GM23338 (cell line): ENCODE results near the gene MFF. TPM values are rescaled to one million over a fixed set of nuclear protein-coding genes. Genes with fewer than 3 reads are reported as not detected.

Experiments
- ATAC-seq: fragments of 200-7000 bp; cut with Tn5 transposase; 3 replicates; pipeline ENCODE4 v1.9.1; 2020
- DNase-seq: peaks from one replicate; pipeline ENCODE4 v3.0.0-alpha.2; 2015; ENCODE audit warnings: low spot score
- H2AFZ ChIP-seq: fragments of 200-600 bp; sonication (generic); 2 replicates; pipeline ENCODE4 v1.8.0; 2016; ENCODE audit warnings: antibody characterized with exemption, mild to moderate bottlenecking, moderate library complexity
- H3F3A ChIP-seq: fragments of 200-600 bp; sonication (generic); replicated peaks from 2 replicates; pipeline ENCODE4 v1.8.0; 2017; ENCODE audit warnings: antibody characterized with exemption, mixed run types, low read depth
- H3K27ac ChIP-seq: fragments of 200-600 bp; sonication (generic); 2 replicates; pipeline ENCODE4 v1.6.1; 2016; ENCODE audit warnings: low read depth
- H3K27me3 ChIP-seq: fragments of 200-600 bp; sonication (generic); 2 replicates; pipeline ENCODE4 v1.8.0; 2016; ENCODE audit warnings: mild to moderate bottlenecking, mixed run types, moderate library complexity; ENCODE audit not compliant: insufficient read depth
- H3K36me3 ChIP-seq: fragments of 200-600 bp; sonication (generic); 2 replicates; pipeline ENCODE4 v1.8.0; 2016; ENCODE audit warnings: mild to moderate bottlenecking; ENCODE audit not compliant: insufficient read depth
- H3K4me1 ChIP-seq: fragments of 200-600 bp; sonication (generic); 2 replicates; pipeline ENCODE4 v1.8.0; 2016; ENCODE audit warnings: mild to moderate bottlenecking, moderate library complexity; ENCODE audit not compliant: insufficient read depth
- H3K4me2 ChIP-seq: fragments of 200-600 bp; sonication (generic); 2 replicates; pipeline ENCODE4 v1.7.1; 2017; ENCODE audit warnings: mixed run types
- H3K4me3 ChIP-seq: fragments of 200-600 bp; sonication (generic); 2 replicates; pipeline ENCODE4 v1.6.1; 2016; ENCODE audit warnings: mixed run types
- H3K79me2 ChIP-seq: fragments of 200-600 bp; sonication (generic); replicated peaks from 2 replicates; pipeline ENCODE4 v1.8.0; 2017; ENCODE audit warnings: mild to moderate bottlenecking; ENCODE audit not compliant: insufficient read depth
- H3K9me2 ChIP-seq: fragments of 200-600 bp; sonication (generic); 2 replicates; pipeline ENCODE4 v1.8.0; 2017; ENCODE audit not compliant: insufficient read depth
- H4K20me1 ChIP-seq: fragments of 200-600 bp; sonication (generic); replicated peaks from 2 replicates; pipeline ENCODE4 v1.8.0; 2017; ENCODE audit warnings: mild to moderate bottlenecking; ENCODE audit not compliant: insufficient read depth
- H3K27ac Mint-ChIP-seq: 2 replicates; pipeline ENCODE4 v1.8.0; 2020; ENCODE audit warnings: inconsistent platforms, mild to moderate bottlenecking, moderate library complexity, mixed read lengths
- H3K27me3 Mint-ChIP-seq: 3 replicates; pipeline ENCODE4 v1.8.0; 2022; ENCODE audit warnings: low read depth, mild to moderate bottlenecking, moderate library complexity, mixed read lengths, inconsistent platforms; ENCODE audit not compliant: insufficient read depth, poor library complexity
- H3K36me3 Mint-ChIP-seq: 3 replicates; pipeline ENCODE4 v1.8.0; 2021; ENCODE audit warnings: low read depth, mild to moderate bottlenecking, inconsistent platforms, moderate library complexity, mixed read lengths
- H3K4me1 Mint-ChIP-seq: 3 replicates; pipeline ENCODE4 v1.8.0; 2020; ENCODE audit warnings: mild to moderate bottlenecking, inconsistent platforms, mixed read lengths
- H3K4me3 Mint-ChIP-seq: 3 replicates; pipeline ENCODE4 v1.8.0; 2021; ENCODE audit warnings: moderate library complexity, mild to moderate bottlenecking, inconsistent platforms, mixed read lengths
- H3K9me3 Mint-ChIP-seq: 3 replicates; pipeline ENCODE4 v1.8.0; 2020; ENCODE audit warnings: moderate library complexity, mild to moderate bottlenecking, inconsistent platforms, mixed read lengths
- EZH2phosphoT487 ChIP-seq: fragments of 200-600 bp; sonication (generic); IDR thresholded peaks from one replicate; pipeline ENCODE4 v1.8.1; 2018; ENCODE audit warnings: antibody characterized with exemption; ENCODE audit not compliant: unreplicated experiment
- POLR2AphosphoS5 ChIP-seq: IDR thresholded peaks from 2 replicates; pipeline ENCODE4 v1.6.1; 2016; ENCODE audit warnings: antibody characterized with exemption, low read depth
- STAT1 ChIP-seq: IDR thresholded peaks from one replicate; pipeline ENCODE4 v1.6.1; 2016; ENCODE audit warnings: antibody characterized with exemption; ENCODE audit not compliant: unreplicated experiment
- ZNF331 ChIP-seq: fragments of 250-450 bp; sonication (Bioruptor Pico); IDR thresholded peaks from 2 replicates; pipeline ENCODE4 v1.5.0; 2020; ENCODE audit warnings: low read depth, mild to moderate bottlenecking, moderate library complexity
- polyA plus RNA-seq: library from polyadenylated mRNA; unstranded; fragments of >200 nt; fragmentation: Nextera tagmentation; extraction: Ambion mirVana; gene quantifications from 2 replicates; pipeline ENCODE4 v1.2.1, GENCODE V29; 2016
- total RNA-seq: library from RNA; depleted of rRNA; stranded (reverse); fragments of >200 nt; shearing (Covaris generic); gene quantifications from 2 replicates; pipeline ENCODE4 v1.2.3, GENCODE V29; 2014
- TF ChIP-seq, protein P1 (sequence below): IDR thresholded peaks from one replicate; pipeline ENCODE4 v1.6.1; 2018; ENCODE audit warnings: antibody characterized with exemption; ENCODE audit not compliant: unreplicated experiment
- TF ChIP-seq, protein P2 (sequence below): fragments of 250-450 bp; sonication (Bioruptor Pico); IDR thresholded peaks from 2 replicates; pipeline ENCODE4 v1.5.0; 2020; ENCODE audit warnings: mild to moderate bottlenecking, moderate library complexity
- TF ChIP-seq, protein P3 (sequence below), 2 experiments: fragments of 200-600 bp in 1 of 2; sonication (generic) in 1 of 2; conservative IDR thresholded peaks; 2 replicates each; pipeline versions ENCODE4 v1.5.1 to v1.6.1; 2016 to 2017; ENCODE audit warnings: antibody characterized with exemption in 2 of 2, low read depth in 2 of 2, mild to moderate bottlenecking in 2 of 2, moderate library complexity in 1 of 2

The MFF gene
- total and polyA plus RNA-seq, 2 experiments from 2014 or later, result 112 to 161 TPM

DNA sequence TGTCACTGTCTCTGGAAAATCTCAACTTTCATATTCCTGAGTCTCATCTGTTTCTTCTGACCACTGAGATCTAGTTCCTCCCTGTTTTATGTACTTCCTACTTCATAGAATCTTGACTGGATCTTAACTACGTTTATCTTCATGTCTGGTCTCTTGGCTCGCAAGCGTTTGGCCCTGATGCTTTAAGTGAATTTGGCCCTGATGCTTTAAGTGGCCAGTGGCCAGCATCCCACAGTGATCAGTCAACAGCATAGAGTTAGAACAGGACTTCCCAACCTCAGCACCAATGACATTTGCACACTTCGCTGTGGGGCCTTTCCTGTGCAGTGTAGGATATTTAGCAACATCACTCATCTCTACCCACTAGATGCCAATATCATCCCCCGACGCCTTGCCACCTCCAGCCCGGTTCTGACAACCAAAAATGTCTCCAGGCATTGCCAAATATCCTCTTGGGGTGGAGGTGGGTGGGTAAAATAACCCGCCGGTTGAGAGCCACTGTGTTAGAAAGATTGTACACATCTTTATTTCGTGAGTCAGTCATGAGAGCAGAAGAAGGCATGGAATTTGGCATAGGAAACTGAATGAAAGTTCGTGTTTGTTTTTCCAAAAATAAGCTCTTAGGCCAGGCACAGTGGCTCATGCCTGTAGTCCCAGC is 41.8 kb downstream of the MFF start:
- H3K4me2 ChIP-seq, result no peak overlapping the region
- H3K79me2 ChIP-seq, result no peaks in the 10 kb centered on the region
- H2AFZ ChIP-seq, result no peak overlapping the region
- Mint-ChIP-seq H3K4me1 (no peaks in the 10 kb centered on the region), H3K36me3 (no peaks in the 10 kb centered on the region), H3K27me3 (no peaks in the 10 kb centered on the region), H3K27ac (no peak overlapping the region), H3K4me3 (no peak overlapping the region), H3K9me3 (no peaks in the 10 kb centered on the region; the same call in 2 of the 3 replicates)
- no peaks in the 10 kb centered on the region for H3K36me3 ChIP-seq
- DNase-seq, result no peak
- no peaks in the 10 kb centered on the region for H3K4me1 ChIP-seq
- no peak overlapping the region for H3K27ac ChIP-seq
- no peak for ATAC-seq
- no peak overlapping the region for H3K4me3 ChIP-seq
- no peaks in the 10 kb centered on the region for H3F3A ChIP-seq
- H3K27me3 ChIP-seq, result no peaks in the 10 kb centered on the region
- H3K9me2 ChIP-seq, result no peaks in the 10 kb centered on the region
- H4K20me1 ChIP-seq, result no peaks in the 10 kb centered on the region
- TF ChIP-seq ZNF331, result no peak
- TF ChIP-seq, protein P1, sequence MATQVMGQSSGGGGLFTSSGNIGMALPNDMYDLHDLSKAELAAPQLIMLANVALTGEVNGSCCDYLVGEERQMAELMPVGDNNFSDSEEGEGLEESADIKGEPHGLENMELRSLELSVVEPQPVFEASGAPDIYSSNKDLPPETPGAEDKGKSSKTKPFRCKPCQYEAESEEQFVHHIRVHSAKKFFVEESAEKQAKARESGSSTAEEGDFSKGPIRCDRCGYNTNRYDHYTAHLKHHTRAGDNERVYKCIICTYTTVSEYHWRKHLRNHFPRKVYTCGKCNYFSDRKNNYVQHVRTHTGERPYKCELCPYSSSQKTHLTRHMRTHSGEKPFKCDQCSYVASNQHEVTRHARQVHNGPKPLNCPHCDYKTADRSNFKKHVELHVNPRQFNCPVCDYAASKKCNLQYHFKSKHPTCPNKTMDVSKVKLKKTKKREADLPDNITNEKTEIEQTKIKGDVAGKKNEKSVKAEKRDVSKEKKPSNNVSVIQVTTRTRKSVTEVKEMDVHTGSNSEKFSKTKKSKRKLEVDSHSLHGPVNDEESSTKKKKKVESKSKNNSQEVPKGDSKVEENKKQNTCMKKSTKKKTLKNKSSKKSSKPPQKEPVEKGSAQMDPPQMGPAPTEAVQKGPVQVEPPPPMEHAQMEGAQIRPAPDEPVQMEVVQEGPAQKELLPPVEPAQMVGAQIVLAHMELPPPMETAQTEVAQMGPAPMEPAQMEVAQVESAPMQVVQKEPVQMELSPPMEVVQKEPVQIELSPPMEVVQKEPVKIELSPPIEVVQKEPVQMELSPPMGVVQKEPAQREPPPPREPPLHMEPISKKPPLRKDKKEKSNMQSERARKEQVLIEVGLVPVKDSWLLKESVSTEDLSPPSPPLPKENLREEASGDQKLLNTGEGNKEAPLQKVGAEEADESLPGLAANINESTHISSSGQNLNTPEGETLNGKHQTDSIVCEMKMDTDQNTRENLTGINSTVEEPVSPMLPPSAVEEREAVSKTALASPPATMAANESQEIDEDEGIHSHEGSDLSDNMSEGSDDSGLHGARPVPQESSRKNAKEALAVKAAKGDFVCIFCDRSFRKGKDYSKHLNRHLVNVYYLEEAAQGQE, result no peak
- no peak for TF ChIP-seq STAT1
- TF ChIP-seq EZH2phosphoT487, result no peak
- TF ChIP-seq, protein P2, sequence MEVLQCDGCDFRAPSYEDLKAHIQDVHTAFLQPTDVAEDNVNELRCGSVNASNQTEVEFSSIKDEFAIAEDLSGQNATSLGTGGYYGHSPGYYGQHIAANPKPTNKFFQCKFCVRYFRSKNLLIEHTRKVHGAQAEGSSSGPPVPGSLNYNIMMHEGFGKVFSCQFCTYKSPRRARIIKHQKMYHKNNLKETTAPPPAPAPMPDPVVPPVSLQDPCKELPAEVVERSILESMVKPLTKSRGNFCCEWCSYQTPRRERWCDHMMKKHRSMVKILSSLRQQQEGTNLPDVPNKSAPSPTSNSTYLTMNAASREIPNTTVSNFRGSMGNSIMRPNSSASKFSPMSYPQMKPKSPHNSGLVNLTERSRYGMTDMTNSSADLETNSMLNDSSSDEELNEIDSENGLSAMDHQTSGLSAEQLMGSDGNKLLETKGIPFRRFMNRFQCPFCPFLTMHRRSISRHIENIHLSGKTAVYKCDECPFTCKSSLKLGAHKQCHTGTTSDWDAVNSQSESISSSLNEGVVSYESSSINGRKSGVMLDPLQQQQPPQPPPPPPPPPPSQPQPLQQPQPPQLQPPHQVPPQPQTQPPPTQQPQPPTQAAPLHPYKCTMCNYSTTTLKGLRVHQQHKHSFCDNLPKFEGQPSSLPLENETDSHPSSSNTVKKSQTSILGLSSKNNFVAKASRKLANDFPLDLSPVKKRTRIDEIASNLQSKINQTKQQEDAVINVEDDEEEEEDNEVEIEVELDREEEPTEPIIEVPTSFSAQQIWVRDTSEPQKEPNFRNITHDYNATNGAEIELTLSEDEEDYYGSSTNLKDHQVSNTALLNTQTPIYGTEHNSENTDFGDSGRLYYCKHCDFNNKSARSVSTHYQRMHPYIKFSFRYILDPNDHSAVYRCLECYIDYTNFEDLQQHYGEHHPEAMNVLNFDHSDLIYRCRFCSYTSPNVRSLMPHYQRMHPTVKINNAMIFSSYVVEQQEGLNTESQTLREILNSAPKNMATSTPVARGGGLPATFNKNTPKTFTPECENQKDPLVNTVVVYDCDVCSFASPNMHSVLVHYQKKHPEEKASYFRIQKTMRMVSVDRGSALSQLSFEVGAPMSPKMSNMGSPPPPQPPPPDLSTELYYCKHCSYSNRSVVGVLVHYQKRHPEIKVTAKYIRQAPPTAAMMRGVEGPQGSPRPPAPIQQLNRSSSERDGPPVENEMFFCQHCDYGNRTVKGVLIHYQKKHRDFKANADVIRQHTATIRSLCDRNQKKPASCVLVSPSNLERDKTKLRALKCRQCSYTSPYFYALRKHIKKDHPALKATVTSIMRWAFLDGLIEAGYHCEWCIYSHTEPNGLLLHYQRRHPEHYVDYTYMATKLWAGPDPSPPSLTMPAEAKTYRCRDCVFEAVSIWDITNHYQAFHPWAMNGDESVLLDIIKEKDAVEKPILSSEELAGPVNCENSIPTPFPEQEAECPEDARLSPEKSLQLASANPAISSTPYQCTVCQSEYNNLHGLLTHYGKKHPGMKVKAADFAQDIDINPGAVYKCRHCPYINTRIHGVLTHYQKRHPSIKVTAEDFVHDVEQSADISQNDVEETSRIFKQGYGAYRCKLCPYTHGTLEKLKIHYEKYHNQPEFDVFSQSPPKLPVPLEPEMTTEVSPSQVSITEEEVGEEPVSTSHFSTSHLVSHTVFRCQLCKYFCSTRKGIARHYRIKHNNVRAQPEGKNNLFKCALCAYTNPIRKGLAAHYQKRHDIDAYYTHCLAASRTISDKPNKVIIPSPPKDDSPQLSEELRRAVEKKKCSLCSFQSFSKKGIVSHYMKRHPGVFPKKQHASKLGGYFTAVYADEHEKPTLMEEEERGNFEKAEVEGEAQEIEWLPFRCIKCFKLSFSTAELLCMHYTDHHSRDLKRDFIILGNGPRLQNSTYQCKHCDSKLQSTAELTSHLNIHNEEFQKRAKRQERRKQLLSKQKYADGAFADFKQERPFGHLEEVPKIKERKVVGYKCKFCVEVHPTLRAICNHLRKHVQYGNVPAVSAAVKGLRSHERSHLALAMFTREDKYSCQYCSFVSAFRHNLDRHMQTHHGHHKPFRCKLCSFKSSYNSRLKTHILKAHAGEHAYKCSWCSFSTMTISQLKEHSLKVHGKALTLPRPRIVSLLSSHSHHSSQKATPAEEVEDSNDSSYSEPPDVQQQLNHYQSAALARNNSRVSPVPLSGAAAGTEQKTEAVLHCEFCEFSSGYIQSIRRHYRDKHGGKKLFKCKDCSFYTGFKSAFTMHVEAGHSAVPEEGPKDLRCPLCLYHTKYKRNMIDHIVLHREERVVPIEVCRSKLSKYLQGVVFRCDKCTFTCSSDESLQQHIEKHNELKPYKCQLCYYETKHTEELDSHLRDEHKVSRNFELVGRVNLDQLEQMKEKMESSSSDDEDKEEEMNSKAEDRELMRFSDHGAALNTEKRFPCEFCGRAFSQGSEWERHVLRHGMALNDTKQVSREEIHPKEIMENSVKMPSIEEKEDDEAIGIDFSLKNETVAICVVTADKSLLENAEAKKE (CRISPR knock-in tag), result no peak
- TF ChIP-seq, protein P3, sequence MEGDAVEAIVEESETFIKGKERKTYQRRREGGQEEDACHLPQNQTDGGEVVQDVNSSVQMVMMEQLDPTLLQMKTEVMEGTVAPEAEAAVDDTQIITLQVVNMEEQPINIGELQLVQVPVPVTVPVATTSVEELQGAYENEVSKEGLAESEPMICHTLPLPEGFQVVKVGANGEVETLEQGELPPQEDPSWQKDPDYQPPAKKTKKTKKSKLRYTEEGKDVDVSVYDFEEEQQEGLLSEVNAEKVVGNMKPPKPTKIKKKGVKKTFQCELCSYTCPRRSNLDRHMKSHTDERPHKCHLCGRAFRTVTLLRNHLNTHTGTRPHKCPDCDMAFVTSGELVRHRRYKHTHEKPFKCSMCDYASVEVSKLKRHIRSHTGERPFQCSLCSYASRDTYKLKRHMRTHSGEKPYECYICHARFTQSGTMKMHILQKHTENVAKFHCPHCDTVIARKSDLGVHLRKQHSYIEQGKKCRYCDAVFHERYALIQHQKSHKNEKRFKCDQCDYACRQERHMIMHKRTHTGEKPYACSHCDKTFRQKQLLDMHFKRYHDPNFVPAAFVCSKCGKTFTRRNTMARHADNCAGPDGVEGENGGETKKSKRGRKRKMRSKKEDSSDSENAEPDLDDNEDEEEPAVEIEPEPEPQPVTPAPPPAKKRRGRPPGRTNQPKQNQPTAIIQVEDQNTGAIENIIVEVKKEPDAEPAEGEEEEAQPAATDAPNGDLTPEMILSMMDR (conservative IDR thresholded peaks at IDR 0.05; ENCODE audit: low read depth in 2 of 2), result no peak
- no peak for TF ChIP-seq POLR2AphosphoS5
